Mesothelial cell of epicardium (in vitro differentiated cells): Measurements from ENCODE around the gene FILIP1. TPM values are rescaled to one million over a fixed set of nuclear protein-coding genes. Genes with fewer than 3 reads are reported as not detected.
"Not testable (repeated sequence)": the region's sequence is repeated elsewhere in the genome, so short reads cannot be mapped to it uniquely, and the experiment has no call there.

Source experiments
- DNase-seq, 2 experiments: peaks; one replicate each; pipeline ENCODE4 v3.0.0; 2021; ENCODE audit warnings: low spot score in 2 of 2; ENCODE audit not compliant: unreplicated experiment in 2 of 2
- H3K27ac Mint-ChIP-seq: 2 replicates; pipeline ENCODE4 v1.8.0; 2021; ENCODE audit warnings: mixed read lengths
- H3K27me3 Mint-ChIP-seq: 2 replicates; pipeline ENCODE4 v1.8.0; 2021; ENCODE audit warnings: low read depth, mixed read lengths
- H3K36me3 Mint-ChIP-seq: 2 replicates; pipeline ENCODE4 v1.8.0; 2021; ENCODE audit warnings: mixed read lengths
- H3K4me1 Mint-ChIP-seq: 2 replicates; pipeline ENCODE4 v1.8.0; 2021; ENCODE audit warnings: mixed read lengths
- H3K4me3 Mint-ChIP-seq: 2 replicates; pipeline ENCODE4 v1.8.0; 2021; ENCODE audit warnings: mild to moderate bottlenecking, moderate library complexity, mixed read lengths
- H3K9me3 Mint-ChIP-seq: 2 replicates; pipeline ENCODE4 v1.8.0; 2021; ENCODE audit warnings: mixed read lengths
- total RNA-seq: library from RNA; stranded (reverse); gene quantifications from 3 replicates; pipeline ENCODE4 v1.2.1, GENCODE V29; 2021
- TF ChIP-seq, protein P1 (sequence below): fragments of 200-600 bp; sonication (generic); IDR thresholded peaks from one replicate; pipeline ENCODE4 v1.5.0; 2021; ENCODE audit warnings: antibody characterized with exemption; ENCODE audit not compliant: unreplicated experiment

The FILIP1 gene
- total RNA-seq, 1 donor from 2014 or later = 11.3 TPM

DNA sequence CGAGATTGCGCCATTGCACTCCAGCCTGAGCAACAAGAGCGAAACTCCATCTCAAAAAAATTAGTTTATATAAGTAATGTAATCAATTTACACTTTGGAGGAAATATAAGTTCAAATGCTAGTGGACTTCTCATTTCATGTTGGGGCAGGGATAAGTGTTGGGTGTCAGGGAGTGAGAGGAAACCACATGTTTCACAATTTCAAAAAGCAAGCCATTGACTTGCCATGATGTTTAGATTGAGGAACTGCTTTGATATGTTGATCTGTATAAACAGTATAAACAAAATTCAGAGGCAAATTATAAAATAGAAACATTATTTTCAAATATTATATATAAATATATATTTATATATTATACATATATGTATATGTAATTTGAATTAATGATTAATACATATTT, 42.7 kb downstream of the FILIP1 start:
- DNase-seq = no peak
- H3K9me3 Mint-ChIP-seq = peaks cover 11% of the 10 kb centered on the region
- no peaks in the 10 kb centered on the region for H3K27me3 Mint-ChIP-seq
- TF ChIP-seq, protein P1, sequence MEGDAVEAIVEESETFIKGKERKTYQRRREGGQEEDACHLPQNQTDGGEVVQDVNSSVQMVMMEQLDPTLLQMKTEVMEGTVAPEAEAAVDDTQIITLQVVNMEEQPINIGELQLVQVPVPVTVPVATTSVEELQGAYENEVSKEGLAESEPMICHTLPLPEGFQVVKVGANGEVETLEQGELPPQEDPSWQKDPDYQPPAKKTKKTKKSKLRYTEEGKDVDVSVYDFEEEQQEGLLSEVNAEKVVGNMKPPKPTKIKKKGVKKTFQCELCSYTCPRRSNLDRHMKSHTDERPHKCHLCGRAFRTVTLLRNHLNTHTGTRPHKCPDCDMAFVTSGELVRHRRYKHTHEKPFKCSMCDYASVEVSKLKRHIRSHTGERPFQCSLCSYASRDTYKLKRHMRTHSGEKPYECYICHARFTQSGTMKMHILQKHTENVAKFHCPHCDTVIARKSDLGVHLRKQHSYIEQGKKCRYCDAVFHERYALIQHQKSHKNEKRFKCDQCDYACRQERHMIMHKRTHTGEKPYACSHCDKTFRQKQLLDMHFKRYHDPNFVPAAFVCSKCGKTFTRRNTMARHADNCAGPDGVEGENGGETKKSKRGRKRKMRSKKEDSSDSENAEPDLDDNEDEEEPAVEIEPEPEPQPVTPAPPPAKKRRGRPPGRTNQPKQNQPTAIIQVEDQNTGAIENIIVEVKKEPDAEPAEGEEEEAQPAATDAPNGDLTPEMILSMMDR = no peak
- H3K4me1 Mint-ChIP-seq = no peaks in the 10 kb centered on the region
- no peak overlapping the region for H3K27ac Mint-ChIP-seq
- no peaks in the 10 kb centered on the region for H3K36me3 Mint-ChIP-seq
- H3K4me3 Mint-ChIP-seq = no peak overlapping the region

GRCh38 chr6:75449630-75450206, 43.9 kb downstream of the FILIP1 start:
- Mint-ChIP-seq H3K27me3 (no peaks in the 10 kb centered on the region), H3K9me3 (peaks cover 11% of the 10 kb centered on the region), H3K4me1 (peaks cover 5% of the 10 kb centered on the region), H3K4me3 (no peak overlapping the region), H3K36me3 (no peaks in the 10 kb centered on the region), H3K27ac (no peak overlapping the region)
- TF ChIP-seq, protein P1 = no peak
- no peak for DNase-seq

DNA sequence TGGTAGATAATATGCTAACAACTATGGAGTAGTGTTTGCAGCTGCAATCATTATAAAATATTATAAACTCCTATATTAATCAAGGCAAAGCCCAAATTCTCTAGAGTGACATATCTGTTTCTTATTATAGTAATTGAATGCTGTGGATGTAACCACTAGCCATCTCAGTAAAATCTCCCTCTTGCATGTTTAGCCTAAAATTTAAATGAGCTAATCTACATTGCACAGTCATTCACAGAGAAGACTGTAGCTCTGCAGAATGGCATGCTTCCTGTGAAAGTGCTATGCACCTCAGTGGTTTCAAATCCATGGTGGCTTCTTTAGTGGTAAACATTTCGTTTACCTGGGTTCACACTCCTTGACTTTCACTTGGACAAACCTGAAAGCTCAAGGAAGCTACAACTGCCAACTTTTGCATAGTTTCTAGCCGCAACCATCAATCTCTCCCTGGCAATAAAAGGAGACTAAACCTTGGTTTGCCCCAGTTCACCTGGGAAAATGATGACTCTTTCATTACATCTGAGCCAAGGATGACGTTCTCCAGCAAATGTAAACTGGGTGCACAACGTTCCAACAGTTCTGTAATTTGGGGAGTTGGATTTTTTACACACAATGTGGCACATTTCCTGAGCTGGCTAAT, 47.2 kb downstream of the FILIP1 start:
- no peak for DNase-seq
- no peaks in the 10 kb centered on the region for H3K27me3 Mint-ChIP-seq
- TF ChIP-seq, protein P1 = no peak
- no peak overlapping the region for H3K27ac Mint-ChIP-seq
- H3K4me1 Mint-ChIP-seq = peaks cover 5% of the 10 kb centered on the region
- no peak overlapping the region for H3K4me3 Mint-ChIP-seq
- peaks cover 8% of the 10 kb centered on the region for H3K9me3 Mint-ChIP-seq
- no peaks in the 10 kb centered on the region for H3K36me3 Mint-ChIP-seq

GRCh38 chr6:75445738-75446137, 47.9 kb downstream of the FILIP1 start:
- Mint-ChIP-seq H3K4me3 (no peak overlapping the region), H3K36me3 (no peaks in the 10 kb centered on the region), H3K4me1 (peaks cover 5% of the 10 kb centered on the region), H3K9me3 (peaks cover 8% of the 10 kb centered on the region), H3K27me3 (no peaks in the 10 kb centered on the region), H3K27ac (no peak overlapping the region)
- DNase-seq = no peak
- TF ChIP-seq, protein P1 = no peak

DNA sequence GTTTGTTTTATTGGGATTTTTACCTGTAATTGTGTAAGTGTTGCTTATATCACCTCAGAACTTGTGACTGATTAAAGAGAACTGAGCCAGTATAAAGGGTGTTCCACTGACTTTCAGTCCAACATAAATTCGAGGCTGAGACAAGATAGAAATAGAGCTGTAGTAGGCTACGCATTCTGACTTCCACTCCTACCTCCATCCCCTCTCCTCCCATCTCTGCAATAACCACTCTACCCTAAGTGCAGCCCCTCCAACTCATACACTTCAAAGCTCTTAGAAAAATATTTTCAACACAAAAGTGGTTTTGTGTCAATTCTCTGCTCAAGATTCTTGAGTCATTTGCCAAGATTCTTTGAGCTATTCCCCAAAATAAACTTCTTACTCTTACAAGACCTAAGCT, 48.7 kb downstream of the FILIP1 start:
- H3K4me3 Mint-ChIP-seq = no peak overlapping the region
- TF ChIP-seq, protein P1 = no peak
- H3K4me1 Mint-ChIP-seq = peaks cover 12% of the 10 kb centered on the region
- H3K9me3 Mint-ChIP-seq = peaks cover 8% of the 10 kb centered on the region
- DNase-seq = no peak
- no peaks in the 10 kb centered on the region for H3K27me3 Mint-ChIP-seq
- no peak overlapping the region for H3K27ac Mint-ChIP-seq
- peaks cover 2% of the 10 kb centered on the region for H3K36me3 Mint-ChIP-seq

GRCh38 chr6:75441883-75442282, 51.7 kb downstream of the FILIP1 start:
- H3K27me3 Mint-ChIP-seq, H3K27ac Mint-ChIP-seq, DNase-seq, H3K4me3 Mint-ChIP-seq, H3K36me3 Mint-ChIP-seq, H3K9me3 Mint-ChIP-seq: not testable (repeated sequence)
- peaks cover 41% of the 10 kb centered on the region for H3K4me1 Mint-ChIP-seq

DNA sequence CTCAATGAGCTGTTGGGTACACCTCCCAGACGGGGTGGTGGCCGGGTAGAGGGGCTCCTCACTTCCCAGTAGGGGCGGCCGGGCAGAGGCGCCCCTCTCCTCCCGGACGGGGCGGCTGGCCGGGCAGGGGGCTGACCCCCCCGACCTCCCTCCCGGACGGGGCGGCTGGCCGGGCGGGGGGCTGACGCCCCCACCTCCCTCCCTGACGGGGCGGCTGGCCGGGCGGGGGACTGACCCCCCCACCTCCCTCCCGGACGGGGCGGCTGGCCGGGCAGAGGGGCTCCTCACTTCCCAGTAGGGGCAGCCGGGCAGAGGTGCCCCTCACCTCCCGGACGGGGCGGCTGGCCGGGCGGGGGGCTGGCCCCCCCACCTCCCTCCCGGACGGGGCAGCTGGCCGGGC, 52.1 kb downstream of the FILIP1 start:
- not testable (repeated sequence) for H3K9me3 Mint-ChIP-seq, H3K4me3 Mint-ChIP-seq, DNase-seq, H3K27ac Mint-ChIP-seq, H3K36me3 Mint-ChIP-seq, H3K27me3 Mint-ChIP-seq
- H3K4me1 Mint-ChIP-seq = peaks cover 45% of the 10 kb centered on the region
